ENCODE results near the gene JAK2.

DNA sequence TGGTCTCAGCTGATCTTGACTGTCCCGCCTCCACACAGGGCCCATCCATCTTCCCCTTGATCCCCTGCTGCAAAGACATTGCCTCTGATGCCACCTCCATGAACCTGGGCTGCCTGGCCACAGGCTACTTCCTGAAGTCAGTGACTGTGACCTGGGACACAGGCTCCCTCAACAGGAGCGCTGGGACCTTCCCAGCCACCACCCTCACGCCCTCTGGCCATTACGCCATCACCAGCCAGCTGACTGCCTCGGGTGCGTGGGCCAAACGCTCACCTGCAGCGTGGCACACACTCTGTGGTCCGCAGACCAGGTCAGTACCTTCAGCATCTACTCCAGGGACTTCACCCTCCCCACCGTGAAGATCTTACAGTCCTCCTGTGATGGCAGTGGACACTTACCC lies 128.5 kb downstream of the JAK2 start:
- TF ChIP-seq, protein P1, sequence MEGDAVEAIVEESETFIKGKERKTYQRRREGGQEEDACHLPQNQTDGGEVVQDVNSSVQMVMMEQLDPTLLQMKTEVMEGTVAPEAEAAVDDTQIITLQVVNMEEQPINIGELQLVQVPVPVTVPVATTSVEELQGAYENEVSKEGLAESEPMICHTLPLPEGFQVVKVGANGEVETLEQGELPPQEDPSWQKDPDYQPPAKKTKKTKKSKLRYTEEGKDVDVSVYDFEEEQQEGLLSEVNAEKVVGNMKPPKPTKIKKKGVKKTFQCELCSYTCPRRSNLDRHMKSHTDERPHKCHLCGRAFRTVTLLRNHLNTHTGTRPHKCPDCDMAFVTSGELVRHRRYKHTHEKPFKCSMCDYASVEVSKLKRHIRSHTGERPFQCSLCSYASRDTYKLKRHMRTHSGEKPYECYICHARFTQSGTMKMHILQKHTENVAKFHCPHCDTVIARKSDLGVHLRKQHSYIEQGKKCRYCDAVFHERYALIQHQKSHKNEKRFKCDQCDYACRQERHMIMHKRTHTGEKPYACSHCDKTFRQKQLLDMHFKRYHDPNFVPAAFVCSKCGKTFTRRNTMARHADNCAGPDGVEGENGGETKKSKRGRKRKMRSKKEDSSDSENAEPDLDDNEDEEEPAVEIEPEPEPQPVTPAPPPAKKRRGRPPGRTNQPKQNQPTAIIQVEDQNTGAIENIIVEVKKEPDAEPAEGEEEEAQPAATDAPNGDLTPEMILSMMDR (IDR thresholded peaks at IDR 0.05; ENCODE audit: extremely low read depth in 1 of 2, insufficient read depth in 1 of 2, low read depth in 1 of 2, low read length in 2 of 2): no peak
- TF ChIP-seq FOS (IDR thresholded peaks at IDR 0.05; ENCODE audit: borderline replicate concordance, insufficient read depth, low read length) (no peak), POLR2A (IDR thresholded peaks at IDR 0.05; ENCODE audit: low read depth, low read length) (no peak)
